Natural killer cell (primary cell): Measurements from ENCODE around the gene ZP3. TPM values are rescaled to one million over a fixed set of nuclear protein-coding genes. Genes with fewer than 3 reads are reported as not detected.
A peak's percentile ranks its signal among the peaks of the same experiment; 100 is the strongest.
"Not testable (repeated sequence)": the region's sequence is repeated elsewhere in the genome, so short reads cannot be mapped to it uniquely, and the experiment has no call there.

Experiments
- ATAC-seq, 3 donors: fragments of 150-1000 bp in 2 of 3; fragments of 200-7000 bp in 1 of 3; cut with Tn5 transposase; 1 replicate in 1 of 3; 2 replicates in 2 of 3; pipeline ENCODE4 v1.10.0; 2021; ENCODE audit warnings: mild to moderate bottlenecking in 2 of 3, moderate library complexity in 2 of 3
- DNase-seq, 2 donors: peaks; one replicate each; pipeline versions ENCODE4 v3.0.0 to v3.0.0-alpha.2; 2013 to 2021; ENCODE audit warnings: mixed read lengths in 1 of 2
- H3K27ac ChIP-seq: one replicate; pipeline ENCODE4 v1.5.1; 2013; ENCODE audit warnings: mild to moderate bottlenecking, low read length
- H3K27me3 ChIP-seq: one replicate; pipeline ENCODE4 v1.6.1; 2013; ENCODE audit warnings: low read length; ENCODE audit not compliant: control insufficient read depth, insufficient read depth
- H3K36me3 ChIP-seq: one replicate; pipeline ENCODE4 v1.6.1; 2013; ENCODE audit warnings: low read length; ENCODE audit not compliant: control insufficient read depth, insufficient read depth
- H3K4me1 ChIP-seq: one replicate; pipeline ENCODE4 v1.6.1; 2013; ENCODE audit warnings: low read length; ENCODE audit not compliant: control insufficient read depth, insufficient read depth
- H3K4me3 ChIP-seq: one replicate; pipeline ENCODE4 v1.5.1; 2013; ENCODE audit warnings: low read length
- H3K9me3 ChIP-seq: one replicate; pipeline ENCODE4 v1.6.1; 2013; ENCODE audit warnings: low read length; ENCODE audit not compliant: control insufficient read depth, insufficient read depth
- H3K27ac Mint-ChIP-seq, 2 donors: one replicate each; pipeline ENCODE4 v1.8.0; 2022; ENCODE audit warnings: mild to moderate bottlenecking in 2 of 2, mixed read lengths in 2 of 2, moderate library complexity in 1 of 2
- H3K27me3 Mint-ChIP-seq, 2 donors: one replicate each; pipeline ENCODE4 v1.8.0; 2022; ENCODE audit warnings: low read depth in 2 of 2, mixed read lengths in 2 of 2
- H3K36me3 Mint-ChIP-seq: one replicate; pipeline ENCODE4 v1.8.0; 2022; ENCODE audit warnings: mixed read lengths
- H3K4me1 Mint-ChIP-seq, 2 donors: one replicate each; pipeline ENCODE4 v1.8.0; 2022; ENCODE audit warnings: mixed read lengths in 2 of 2
- H3K4me3 Mint-ChIP-seq: one replicate; pipeline ENCODE4 v1.8.0; 2022; ENCODE audit warnings: mild to moderate bottlenecking, moderate library complexity, mixed read lengths
- H3K9me3 Mint-ChIP-seq, 2 donors: one replicate each; pipeline ENCODE4 v1.8.0; 2022; ENCODE audit warnings: mixed read lengths in 2 of 2
- WGBS: methylation state at CpG from one replicate; pipeline ENCODE4 v1.1.7; 2013; ENCODE audit warnings: missing lambda C conversion rate; ENCODE audit not compliant: insufficient coverage; 5-methylcytosine and 5-hydroxymethylcytosine counted together
- intact Hi-C: fragments of 100-400 bp; cut with micrococcal nuclease; formaldehyde crosslinking; loops from one replicate; pipeline ENCODE4 v1.14.2; 2022
- total RNA-seq, 4 donors: library from RNA; stranded (reverse); fragments of 120-200 nt in 1 of 4; gene quantifications; one replicate each; pipeline versions ENCODE4 v1.2.3 to v1.2.4, GENCODE V29; 2013 to 2022
- TF ChIP-seq, protein P1 (sequence below): fragments of 200-600 bp; IDR thresholded peaks from one replicate; pipeline ENCODE4 v1.8.0; 2022; ENCODE audit warnings: antibody characterized with exemption

The ZP3 gene
- total RNA-seq, 3 donors from 2014 or later (not counting 1 experiment from before 2014, with no cell fraction given) = 1.9 to 12.9 (median 6.1) TPM

DNA sequence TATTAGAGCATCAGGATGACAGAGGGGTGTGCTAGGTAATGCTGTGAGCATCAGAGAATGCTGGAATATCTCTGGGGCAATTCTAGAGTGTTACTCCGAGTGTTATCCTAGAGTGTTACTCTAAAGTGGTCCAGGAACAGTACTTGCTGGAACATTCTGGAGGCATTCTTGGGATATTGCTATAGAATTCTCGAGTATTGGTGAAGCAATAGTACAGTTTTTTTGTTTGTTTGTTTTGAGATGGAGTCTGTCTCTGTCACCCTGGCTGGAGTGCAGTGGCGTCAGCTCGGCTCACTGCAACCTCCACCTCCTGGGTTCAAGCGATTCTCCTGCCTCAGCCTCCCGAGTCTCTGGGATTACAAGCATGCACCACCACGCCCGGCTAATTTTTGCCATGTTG, 27.9 kb upstream of the ZP3 start:
- H3K27me3 ChIP-seq = no peaks in the 10 kb centered on the region
- H3K4me3 ChIP-seq = peak overlapping the region; percentile 40
- intact Hi-C loops = no loop called here
- DNase-seq (no peak), ATAC-seq (no peak)
- no peaks in the 10 kb centered on the region for H3K27me3 Mint-ChIP-seq
- no peaks in the 10 kb centered on the region for H3K36me3 Mint-ChIP-seq
- H3K36me3 ChIP-seq = no peaks in the 10 kb centered on the region
- H3K27ac ChIP-seq = no peak overlapping the region
- no peaks in the 10 kb centered on the region for H3K9me3 Mint-ChIP-seq
- H3K4me1 ChIP-seq = peaks cover 31% of the 10 kb centered on the region
- no peaks in the 10 kb centered on the region for H3K9me3 ChIP-seq
- TF ChIP-seq, protein P1, sequence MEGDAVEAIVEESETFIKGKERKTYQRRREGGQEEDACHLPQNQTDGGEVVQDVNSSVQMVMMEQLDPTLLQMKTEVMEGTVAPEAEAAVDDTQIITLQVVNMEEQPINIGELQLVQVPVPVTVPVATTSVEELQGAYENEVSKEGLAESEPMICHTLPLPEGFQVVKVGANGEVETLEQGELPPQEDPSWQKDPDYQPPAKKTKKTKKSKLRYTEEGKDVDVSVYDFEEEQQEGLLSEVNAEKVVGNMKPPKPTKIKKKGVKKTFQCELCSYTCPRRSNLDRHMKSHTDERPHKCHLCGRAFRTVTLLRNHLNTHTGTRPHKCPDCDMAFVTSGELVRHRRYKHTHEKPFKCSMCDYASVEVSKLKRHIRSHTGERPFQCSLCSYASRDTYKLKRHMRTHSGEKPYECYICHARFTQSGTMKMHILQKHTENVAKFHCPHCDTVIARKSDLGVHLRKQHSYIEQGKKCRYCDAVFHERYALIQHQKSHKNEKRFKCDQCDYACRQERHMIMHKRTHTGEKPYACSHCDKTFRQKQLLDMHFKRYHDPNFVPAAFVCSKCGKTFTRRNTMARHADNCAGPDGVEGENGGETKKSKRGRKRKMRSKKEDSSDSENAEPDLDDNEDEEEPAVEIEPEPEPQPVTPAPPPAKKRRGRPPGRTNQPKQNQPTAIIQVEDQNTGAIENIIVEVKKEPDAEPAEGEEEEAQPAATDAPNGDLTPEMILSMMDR = no peak
- WGBS = 82% methylated on average over 8 of the region's 8 CpGs
- peaks cover 12 to 22% of the 10 kb centered on the region in 2 donors for H3K4me1 Mint-ChIP-seq
- no peak overlapping the region for H3K27ac Mint-ChIP-seq
- peak overlapping the region; percentile 71 for H3K4me3 Mint-ChIP-seq

DNA sequence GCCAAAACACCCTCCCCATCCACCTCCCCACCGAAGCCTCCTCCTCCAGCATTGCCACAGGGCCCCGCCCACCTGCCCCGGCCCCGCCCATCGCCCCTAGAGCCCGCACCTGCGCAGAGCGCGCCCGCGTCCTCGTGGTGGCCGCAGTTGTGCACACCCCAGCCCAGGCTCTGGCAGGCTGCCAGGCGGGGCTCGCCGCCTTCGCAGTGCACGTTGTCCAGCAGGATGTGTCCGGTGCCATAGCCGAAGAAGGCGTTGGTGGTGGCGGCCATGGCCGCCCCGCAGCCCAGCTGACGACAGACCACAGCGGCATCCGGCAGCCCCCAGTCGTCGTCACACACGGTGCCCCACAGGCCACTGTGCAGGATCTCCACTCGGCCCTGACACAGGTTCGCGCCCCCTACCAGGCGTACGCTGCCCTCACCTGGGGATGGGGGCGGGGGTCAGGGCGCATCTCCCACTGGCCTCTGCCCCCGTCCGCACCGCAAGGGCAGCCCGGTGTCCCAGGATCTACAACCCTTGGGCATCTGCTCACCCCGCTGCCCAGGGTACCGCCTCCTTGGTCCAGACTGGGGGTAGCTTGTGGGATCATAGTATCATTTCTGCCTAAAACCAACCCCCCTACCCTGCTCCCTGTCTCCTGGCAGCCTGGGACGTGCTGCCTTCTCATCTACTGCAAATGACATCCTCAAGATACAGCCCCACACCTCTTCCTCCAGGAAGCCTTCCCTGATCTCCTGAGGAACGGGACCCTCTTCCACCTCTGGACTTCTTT, 27.2 kb upstream of the ZP3 start:
- Histone ChIP-seq H3K27me3 (no peaks in the 10 kb centered on the region), H3K9me3 (no peaks in the 10 kb centered on the region), H3K27ac (no peak overlapping the region), H3K4me3 (peak overlapping the region; percentile 40), H3K4me1 (peaks cover 28% of the 10 kb centered on the region), H3K36me3 (no peaks in the 10 kb centered on the region)
- peak overlapping the region; percentile 74 for H3K4me3 Mint-ChIP-seq
- WGBS = 12% methylated on average over 43 of the region's 45 CpGs
- no peaks in the 10 kb centered on the region for H3K27me3 Mint-ChIP-seq
- DNase-seq (peak; percentile 71 to 86), ATAC-seq (peak; percentile 67 to 77 (median 74))
- no peaks in the 10 kb centered on the region for H3K9me3 Mint-ChIP-seq
- peaks cover 10 to 21% of the 10 kb centered on the region in 2 donors for H3K4me1 Mint-ChIP-seq
- intact Hi-C loops = no loop called here
- H3K36me3 Mint-ChIP-seq = no peaks in the 10 kb centered on the region
- peak overlapping the region in 1 of 2 donors; percentile 29 for H3K27ac Mint-ChIP-seq
- TF ChIP-seq, protein P1 = no peak

DNA sequence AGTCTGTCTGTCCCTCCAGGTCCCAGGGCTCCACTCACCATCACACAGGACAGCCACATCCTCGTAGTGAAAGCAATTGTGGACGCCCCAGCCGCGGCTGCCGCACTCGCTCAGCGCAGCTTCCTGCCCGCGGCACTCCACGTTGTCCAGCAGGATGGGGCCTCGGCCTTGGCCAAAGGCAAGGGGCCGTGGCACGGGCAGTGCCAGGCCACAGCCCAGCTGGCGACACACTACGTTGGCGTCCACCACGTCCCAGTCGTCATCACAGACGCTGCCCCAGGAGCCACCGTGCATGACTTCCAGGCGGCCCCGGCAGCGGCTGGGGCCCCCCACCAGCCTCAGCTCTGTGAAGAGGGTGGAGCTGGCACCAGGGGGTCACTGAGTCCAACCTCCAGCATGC, 24.5 kb upstream of the ZP3 start:
- H3K4me1 Mint-ChIP-seq = peaks cover 6 to 18% of the 10 kb centered on the region in 2 donors
- Histone ChIP-seq H3K27ac (no peak overlapping the region), H3K4me1 (peaks cover 21% of the 10 kb centered on the region), H3K4me3 (no peak overlapping the region), H3K36me3 (no peaks in the 10 kb centered on the region), H3K27me3 (no peaks in the 10 kb centered on the region), H3K9me3 (no peaks in the 10 kb centered on the region)
- 94% methylated on average over 23 of the region's 23 CpGs for WGBS
- DNase-seq = no peak
- no peak for ATAC-seq
- TF ChIP-seq, protein P1 = no peak
- H3K36me3 Mint-ChIP-seq = no peaks in the 10 kb centered on the region
- H3K4me3 Mint-ChIP-seq = no peak overlapping the region
- intact Hi-C loops = no loop called here
- H3K27ac Mint-ChIP-seq = no peak overlapping the region
- no peaks in the 10 kb centered on the region for H3K27me3 Mint-ChIP-seq
- H3K9me3 Mint-ChIP-seq = no peaks in the 10 kb centered on the region

DNA sequence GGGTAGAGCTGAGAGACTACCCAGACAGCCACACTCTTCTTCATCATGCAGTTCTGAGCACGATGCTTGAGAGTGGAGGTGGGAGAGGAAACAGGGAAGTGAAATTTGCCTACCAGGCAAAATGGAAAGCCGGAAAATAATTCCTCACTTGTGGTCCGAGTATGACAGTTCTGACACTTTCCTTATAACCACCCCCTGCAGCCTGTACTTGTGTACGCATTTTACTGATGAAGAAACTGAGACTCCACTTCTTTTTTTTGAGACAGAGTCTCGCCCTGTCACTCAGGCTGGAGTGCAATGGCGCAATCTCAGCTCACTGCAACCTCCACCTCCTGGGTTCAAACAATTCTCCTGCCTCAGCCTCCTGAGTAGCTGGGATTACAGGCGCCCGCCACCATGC, 21.7 kb upstream of the ZP3 start:
- H3K27me3 ChIP-seq, H3K36me3 Mint-ChIP-seq, H3K36me3 ChIP-seq, H3K9me3 ChIP-seq, H3K4me3 Mint-ChIP-seq, intact Hi-C loops, DNase-seq, H3K27me3 Mint-ChIP-seq, H3K9me3 Mint-ChIP-seq, ATAC-seq, H3K4me3 ChIP-seq, H3K27ac Mint-ChIP-seq, H3K4me1 Mint-ChIP-seq, H3K4me1 ChIP-seq, H3K27ac ChIP-seq: not testable (repeated sequence)
- 79% methylated on average over 6 of the region's 8 CpGs for WGBS
